Measurements from ENCODE around the gene RHBDL3. TPM values are rescaled to one million over a fixed set of nuclear protein-coding genes. Genes with fewer than 3 reads are reported as not detected.
"Not testable (repeated sequence)": the region's sequence is repeated elsewhere in the genome, so short reads cannot be mapped to it uniquely, and the experiment has no call there.

The RHBDL3 gene
- total RNA-seq, 4 donors from 2014 or later, result 0.30 TPM; not detected in 3

DNA sequence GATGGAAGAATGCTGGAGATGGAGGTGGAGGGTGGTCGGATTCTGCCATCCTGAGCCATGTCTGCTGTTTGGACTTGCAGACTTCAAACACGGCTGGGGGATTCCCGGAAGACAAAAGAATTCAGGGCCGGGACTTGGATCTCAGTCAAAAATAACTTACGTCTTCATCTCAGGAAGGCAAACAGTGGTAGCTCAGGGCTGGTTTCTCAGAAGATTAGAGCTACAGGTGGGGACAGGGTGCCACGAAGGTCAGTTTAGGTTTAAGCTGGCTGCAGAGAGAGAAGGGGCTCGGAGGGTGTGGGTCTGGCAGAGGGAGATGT is 4.3 kb upstream of the RHBDL3 start:
- H3K4me1 ChIP-seq, result peaks cover 0 to 22% (median 2%) of the 10 kb centered on the region in 4 donors
- TF ChIP-seq, protein P1, sequence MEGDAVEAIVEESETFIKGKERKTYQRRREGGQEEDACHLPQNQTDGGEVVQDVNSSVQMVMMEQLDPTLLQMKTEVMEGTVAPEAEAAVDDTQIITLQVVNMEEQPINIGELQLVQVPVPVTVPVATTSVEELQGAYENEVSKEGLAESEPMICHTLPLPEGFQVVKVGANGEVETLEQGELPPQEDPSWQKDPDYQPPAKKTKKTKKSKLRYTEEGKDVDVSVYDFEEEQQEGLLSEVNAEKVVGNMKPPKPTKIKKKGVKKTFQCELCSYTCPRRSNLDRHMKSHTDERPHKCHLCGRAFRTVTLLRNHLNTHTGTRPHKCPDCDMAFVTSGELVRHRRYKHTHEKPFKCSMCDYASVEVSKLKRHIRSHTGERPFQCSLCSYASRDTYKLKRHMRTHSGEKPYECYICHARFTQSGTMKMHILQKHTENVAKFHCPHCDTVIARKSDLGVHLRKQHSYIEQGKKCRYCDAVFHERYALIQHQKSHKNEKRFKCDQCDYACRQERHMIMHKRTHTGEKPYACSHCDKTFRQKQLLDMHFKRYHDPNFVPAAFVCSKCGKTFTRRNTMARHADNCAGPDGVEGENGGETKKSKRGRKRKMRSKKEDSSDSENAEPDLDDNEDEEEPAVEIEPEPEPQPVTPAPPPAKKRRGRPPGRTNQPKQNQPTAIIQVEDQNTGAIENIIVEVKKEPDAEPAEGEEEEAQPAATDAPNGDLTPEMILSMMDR (IDR thresholded peaks at IDR 0.05), result no peak
- TF ChIP-seq EP300 (IDR thresholded peaks at IDR 0.05) (no peak), POLR2A (IDR thresholded peaks at IDR 0.05) (no peak)
- H3K27ac ChIP-seq, result no peak overlapping the region
- 40 to 46% methylated on average over 7 of the region's 7 CpGs for WGBS, 2 donors
- no peaks in the 10 kb centered on the region for H3K36me3 ChIP-seq
- H3K4me3 ChIP-seq, result no peak overlapping the region
- no peak for DNase-seq (ENCODE audit: low spot score in 2 of 2)
- H3K9me3 ChIP-seq, result no peaks in the 10 kb centered on the region
- H3K27me3 ChIP-seq, result peaks cover 0 to 8% of the 10 kb centered on the region in 2 donors

DNA sequence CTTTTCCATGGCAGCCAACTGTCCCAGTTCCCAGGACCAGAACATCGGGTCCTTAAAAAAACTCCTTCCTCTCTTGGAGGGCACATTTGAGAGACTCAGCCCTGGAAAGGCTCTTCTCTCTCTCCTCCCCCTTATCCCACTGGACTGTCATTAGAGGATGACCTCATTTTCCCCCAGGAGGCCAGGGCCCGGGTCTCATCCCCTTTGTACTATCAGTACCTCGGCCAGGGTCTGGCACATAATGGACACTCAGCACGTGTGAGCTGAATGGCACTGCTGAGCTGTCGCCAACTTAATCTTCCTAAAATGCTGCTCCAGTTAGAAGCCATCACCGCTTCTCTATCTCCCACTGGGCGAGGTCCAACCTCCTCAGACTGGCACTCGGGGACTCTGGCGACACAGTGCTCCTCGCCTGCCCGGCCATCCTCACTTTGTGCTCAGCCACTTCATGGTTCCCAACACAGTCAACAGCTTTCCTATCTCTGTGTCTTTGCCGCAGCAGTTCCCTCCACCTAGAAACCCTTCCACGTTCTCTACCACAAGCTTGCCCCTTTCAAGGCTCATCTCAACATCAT is 3.6 kb upstream of the RHBDL3 start:
- WGBS, 2 donors, result 70 to 74% methylated on average over 13 of the region's 13 CpGs
- H3K27ac ChIP-seq, result no peak overlapping the region
- DNase-seq (ENCODE audit: low spot score in 2 of 2), result no peak
- no peaks in the 10 kb centered on the region for H3K36me3 ChIP-seq
- H3K27me3 ChIP-seq, result peaks cover 0 to 15% of the 10 kb centered on the region in 2 donors
- peaks cover 0 to 24% (median 9%) of the 10 kb centered on the region in 4 donors for H3K4me1 ChIP-seq
- TF ChIP-seq EP300 (IDR thresholded peaks at IDR 0.05) (no peak), POLR2A (IDR thresholded peaks at IDR 0.05) (no peak)
- TF ChIP-seq, protein P1 (IDR thresholded peaks at IDR 0.05), result no peak
- H3K9me3 ChIP-seq, result no peaks in the 10 kb centered on the region
- no peak overlapping the region for H3K4me3 ChIP-seq

DNA sequence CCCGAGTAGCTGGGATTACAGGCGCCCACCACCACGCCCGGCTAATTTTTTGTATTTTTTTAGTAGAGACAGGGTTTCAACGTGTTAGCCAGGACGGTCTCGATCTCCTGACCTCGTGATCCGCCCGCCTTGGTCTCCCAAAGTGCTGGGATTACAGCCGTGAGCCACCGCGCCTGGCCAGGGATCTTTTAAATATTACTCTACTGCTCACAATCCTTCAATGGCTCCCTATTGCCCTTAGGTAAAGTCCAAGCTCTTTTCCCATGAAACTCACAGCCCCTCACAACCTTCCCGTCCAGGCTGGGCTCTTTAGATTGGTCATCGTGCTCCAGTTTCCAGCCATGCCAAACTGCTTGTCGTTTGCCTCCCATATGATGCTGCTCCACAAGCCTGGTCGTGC is 2.1 kb upstream of the RHBDL3 start:
- H3K4me1 ChIP-seq, result peaks cover 0 to 34% (median 12%) of the 10 kb centered on the region in 4 donors
- H3K4me3 ChIP-seq; H3K36me3 ChIP-seq; H3K9me3 ChIP-seq; H3K27ac ChIP-seq; DNase-seq (ENCODE audit: low spot score in 2 of 2): not testable (repeated sequence)
- WGBS, 2 donors, result 92 to 95% methylated on average over 17 of the region's 17 CpGs
- peaks cover 0 to 29% of the 10 kb centered on the region in 2 donors for H3K27me3 ChIP-seq

DNA sequence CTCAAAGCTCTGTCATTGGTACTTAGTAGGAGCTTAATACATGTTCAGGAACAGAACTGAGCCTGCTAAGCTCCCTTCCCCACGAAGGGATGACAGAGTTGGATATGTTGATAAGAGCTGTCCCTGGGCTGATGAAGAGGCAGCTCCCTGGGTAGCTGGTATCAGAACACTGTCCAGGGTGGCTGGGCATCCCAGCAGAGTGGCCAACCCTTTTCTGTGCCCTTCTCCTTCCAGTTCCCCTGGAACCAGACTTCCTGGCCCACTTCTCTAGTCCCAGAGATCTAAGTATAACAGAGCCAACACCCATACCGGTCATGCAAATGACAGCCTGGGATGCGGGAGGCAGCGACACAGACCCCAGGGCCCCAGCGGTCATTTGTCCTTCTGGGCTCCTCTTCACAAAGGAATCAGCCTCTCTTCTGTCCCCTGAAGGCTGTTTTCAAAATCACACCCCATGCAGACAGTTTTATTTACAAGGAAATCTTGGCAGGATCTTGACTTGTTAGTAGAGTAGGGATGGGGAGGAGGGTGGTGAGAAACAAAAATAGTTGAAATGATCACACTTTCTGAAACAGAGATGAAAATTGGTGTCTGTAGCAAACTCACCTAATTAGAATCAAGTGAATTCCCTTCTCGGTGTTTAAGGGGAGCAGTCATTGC is 1.4 kb upstream of the RHBDL3 start:
- H3K36me3 ChIP-seq, result no peaks in the 10 kb centered on the region
- 52 to 56% methylated on average over 6 of the region's 6 CpGs for WGBS, 2 donors
- no peaks in the 10 kb centered on the region for H3K9me3 ChIP-seq
- DNase-seq (ENCODE audit: low spot score in 2 of 2), result no peak
- H3K27me3 ChIP-seq, result peaks cover 0 to 35% of the 10 kb centered on the region in 2 donors
- TF ChIP-seq, protein P1 (IDR thresholded peaks at IDR 0.05), result peak in 1 of 5 experiments; percentile 22
- TF ChIP-seq POLR2A (IDR thresholded peaks at IDR 0.05), result no peak
- no peak overlapping the region for H3K4me3 ChIP-seq
- peaks cover 0 to 34% (median 12%) of the 10 kb centered on the region in 4 donors for H3K4me1 ChIP-seq
- H3K27ac ChIP-seq, result no peak overlapping the region

DNA sequence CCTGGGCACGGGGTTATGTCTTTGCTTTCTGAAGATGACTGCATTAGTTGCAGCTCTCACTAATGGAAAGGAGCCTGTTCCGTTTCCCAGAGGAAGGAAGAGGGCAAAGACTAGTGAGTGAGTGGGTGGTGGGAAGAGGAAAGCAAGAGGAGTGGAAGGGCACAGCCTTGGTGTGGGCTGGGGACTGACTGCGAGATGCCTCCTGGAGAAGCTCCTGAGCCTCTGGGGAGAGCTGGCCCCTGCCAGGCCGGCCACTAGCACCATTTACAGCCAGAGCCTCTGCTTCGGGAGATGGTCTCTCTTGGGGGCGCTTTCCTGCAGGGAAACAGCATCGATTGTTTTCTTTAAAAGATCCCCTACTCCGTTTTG is 825 bp upstream of the RHBDL3 start:
- DNase-seq (ENCODE audit: low spot score in 2 of 2), result no peak
- Histone ChIP-seq H3K4me3 (peak overlapping the region in 2 of 4 donors; percentile 29 to 76), H3K27me3 (peaks cover 0 to 41% of the 10 kb centered on the region in 2 donors), H3K27ac (peak overlapping the region in 1 of 4 donors; percentile 0), H3K4me1 (peaks cover 0 to 34% (median 12%) of the 10 kb centered on the region in 4 donors), H3K36me3 (no peaks in the 10 kb centered on the region), H3K9me3 (no peaks in the 10 kb centered on the region)
- TF ChIP-seq, protein P1 (IDR thresholded peaks at IDR 0.05), result no peak
- no peak for TF ChIP-seq POLR2A (IDR thresholded peaks at IDR 0.05)
- no peak for TF ChIP-seq EP300 (IDR thresholded peaks at IDR 0.05)
- 17 to 28% methylated on average over 8 of the region's 8 CpGs for WGBS, 2 donors

All from tibial nerve (tissue), 4 donors.